Right renal pelvis (tissue), 4 donors: ENCODE data around the gene PIN4. TPM values are rescaled to one million over a fixed set of nuclear protein-coding genes. Genes with fewer than 3 reads are reported as not detected.

Experiments
- polyA plus RNA-seq, 4 donors: library from polyadenylated mRNA; unstranded; fragments of 120-200 nt; gene quantifications; one replicate each; pipeline ENCODE4 v1.2.1, GENCODE V29; 2013; ENCODE audit not compliant: insufficient read length in 4 of 4

The PIN4 gene
- polyA plus RNA-seq, 4 donors: 38.2 to 51.9 (median 42.1) TPM

Other genes starting within 250 kb of the PIN4 start
- 10 to 100 TPM; 22.2 to 26.6 (median 23.7) TPM for gene RTL5, start 49.8 kb upstream of the PIN4 start, polyA plus RNA-seq
- 1 to 10 TPM; 3.9 to 5.2 (median 4.6) TPM for gene ERCC6L, start 57.3 kb downstream of the PIN4 start, polyA plus RNA-seq
- gene RPS4X, start 95.5 kb downstream of the PIN4 start, polyA plus RNA-seq: 1,000 to 10,000 TPM; 1,526 to 1,693 (median 1,573) TPM
- gene CITED1, start 124.2 kb downstream of the PIN4 start, polyA plus RNA-seq: 10 to 100 TPM in 3 of 4 donors, 1 to 10 TPM in 1; 3.4 to 16.4 (median 13.4) TPM